H9 (cell line): Measurements from ENCODE around the gene EFCAB6. TPM values are rescaled to one million over a fixed set of nuclear protein-coding genes. Genes with fewer than 3 reads are reported as not detected.

Experiments used
- DNase-seq: peaks from one replicate; pipeline ENCODE4 v3.0.0-alpha.2; 2017
- H2AFZ ChIP-seq: one replicate; pipeline ENCODE4 v1.6.1; 2013; ENCODE audit warnings: mild to moderate bottlenecking, low read length, control low read depth, moderate library complexity
- H2AK5ac ChIP-seq: 2 replicates; pipeline ENCODE4 v1.6.1; 2013; ENCODE audit warnings: low read length, control low read depth, mixed read lengths; ENCODE audit not compliant: insufficient read length
- H2BK120ac ChIP-seq: one replicate; pipeline ENCODE4 v1.6.1; 2013; ENCODE audit warnings: low read depth, mild to moderate bottlenecking, low read length, control low read depth, inconsistent platforms; ENCODE audit not compliant: poor library complexity, severe bottlenecking
- H2BK12ac ChIP-seq: 2 replicates; pipeline ENCODE4 v1.6.1; 2013; ENCODE audit warnings: low read length, control low read depth, mixed read lengths, low read depth; ENCODE audit not compliant: insufficient read length
- H2BK15ac ChIP-seq: 2 replicates; pipeline ENCODE4 v1.6.1; 2013; ENCODE audit warnings: low read depth, low read length, control low read depth
- H2BK20ac ChIP-seq: one replicate; pipeline ENCODE4 v1.6.1; 2013; ENCODE audit warnings: low read depth, mild to moderate bottlenecking, low read length, control low read depth, inconsistent platforms; ENCODE audit not compliant: poor library complexity, severe bottlenecking
- H2BK5ac ChIP-seq: 2 replicates; pipeline ENCODE4 v1.6.1; 2013; ENCODE audit warnings: low read length, control low read depth, mixed read lengths; ENCODE audit not compliant: insufficient read length
- H3K14ac ChIP-seq: 2 replicates; pipeline ENCODE4 v1.6.1; 2013; ENCODE audit warnings: low read length, control low read depth; ENCODE audit not compliant: insufficient read depth
- H3K18ac ChIP-seq: 2 replicates; pipeline ENCODE4 v1.6.1; 2013; ENCODE audit warnings: low read depth, mild to moderate bottlenecking, mixed read lengths, low read length, control low read depth; ENCODE audit not compliant: insufficient read length
- H3K23ac ChIP-seq: 2 replicates; pipeline ENCODE4 v1.6.1; 2013; ENCODE audit warnings: low read length, control low read depth, mixed read lengths, low read depth; ENCODE audit not compliant: insufficient read length
- H3K23me2 ChIP-seq: 2 replicates; pipeline ENCODE4 v1.6.1; 2013; ENCODE audit warnings: low read depth, mild to moderate bottlenecking, mixed read lengths, low read length, control low read depth; ENCODE audit not compliant: insufficient read length, poor library complexity, severe bottlenecking
- H3K27ac ChIP-seq: 2 replicates; pipeline ENCODE4 v1.5.1; 2013; ENCODE audit warnings: low read length, control low read depth, mixed read lengths, low read depth; ENCODE audit not compliant: insufficient read length
- H3K27me3 ChIP-seq: 2 replicates; pipeline ENCODE4 v1.6.1; 2013; ENCODE audit warnings: low read length, control low read depth, inconsistent platforms; ENCODE audit not compliant: insufficient read depth
- H3K4ac ChIP-seq: 2 replicates; pipeline ENCODE4 v1.6.1; 2013; ENCODE audit warnings: low read depth, mild to moderate bottlenecking, control low read depth, inconsistent platforms, low read length, moderate library complexity
- H3K4me1 ChIP-seq: 2 replicates; pipeline ENCODE4 v1.6.1; 2013; ENCODE audit warnings: low read length, control low read depth, inconsistent platforms; ENCODE audit not compliant: insufficient read depth
- H3K4me2 ChIP-seq: 2 replicates; pipeline ENCODE4 v1.6.1; 2013; ENCODE audit warnings: low read length, control low read depth, mixed read lengths; ENCODE audit not compliant: insufficient read length, insufficient read depth
- H3K56ac ChIP-seq: 2 replicates; pipeline ENCODE4 v1.6.1; 2013; ENCODE audit warnings: low read depth, mild to moderate bottlenecking, mixed read lengths, low read length, control low read depth; ENCODE audit not compliant: insufficient read length
- H3K79me1 ChIP-seq: 2 replicates; pipeline ENCODE4 v1.6.1; 2013; ENCODE audit warnings: low read depth, mild to moderate bottlenecking, moderate library complexity, low read length, control low read depth, inconsistent platforms; ENCODE audit not compliant: insufficient read depth, poor library complexity, severe bottlenecking
- H3K79me2 ChIP-seq: 2 replicates; pipeline ENCODE4 v1.6.1; 2013; ENCODE audit warnings: low read length, control low read depth, inconsistent platforms; ENCODE audit not compliant: insufficient read depth
- H3K9ac ChIP-seq: 2 replicates; pipeline ENCODE4 v1.6.1; 2013; ENCODE audit warnings: low read length, control low read depth, mixed read lengths; ENCODE audit not compliant: insufficient read length; ENCODE audit errors: extremely low read depth
- H3K9me3 ChIP-seq: one replicate; pipeline ENCODE4 v1.6.1; 2013; ENCODE audit warnings: low read depth, low read length, inconsistent platforms; ENCODE audit not compliant: control insufficient read depth
- H3T11ph ChIP-seq: one replicate; pipeline ENCODE4 v1.6.1; 2013; ENCODE audit warnings: mild to moderate bottlenecking, low read length, control low read depth, inconsistent platforms
- H4K20me1 ChIP-seq: one replicate; pipeline ENCODE4 v1.6.1; 2013; ENCODE audit not compliant: control insufficient read depth, insufficient read length, insufficient read depth
- H4K5ac ChIP-seq: 2 replicates; pipeline ENCODE4 v1.6.1; 2013; ENCODE audit warnings: low read depth, mild to moderate bottlenecking, mixed read lengths, low read length, control low read depth; ENCODE audit not compliant: insufficient read length
- H4K8ac ChIP-seq: replicated peaks from 2 replicates; pipeline ENCODE4 v1.6.1; 2013; ENCODE audit warnings: low read length, control low read depth, mixed read lengths, low read depth; ENCODE audit not compliant: insufficient read length
- H4K91ac ChIP-seq: 2 replicates; pipeline ENCODE4 v1.6.1; 2013; ENCODE audit warnings: low read depth, mild to moderate bottlenecking, moderate library complexity, mixed read lengths, low read length, control low read depth; ENCODE audit not compliant: insufficient read length
- H3K27ac Mint-ChIP-seq, 3 experiments: 2 replicates in 2 of 3; 3 replicates in 1 of 3; pipeline ENCODE4 v1.8.0; 2020 to 2021; ENCODE audit warnings: mixed read lengths in 3 of 3, mild to moderate bottlenecking in 1 of 3, moderate library complexity in 1 of 3
- H3K27me3 Mint-ChIP-seq: 2 replicates; pipeline ENCODE4 v1.8.0; 2021; ENCODE audit warnings: low read depth, mild to moderate bottlenecking, moderate library complexity, mixed read lengths
- H3K36me3 Mint-ChIP-seq, 3 experiments: 2 replicates in 2 of 3; 3 replicates in 1 of 3; pipeline ENCODE4 v1.8.0; 2020 to 2021; ENCODE audit warnings: low read depth in 3 of 3, mixed read lengths in 3 of 3; ENCODE audit not compliant: insufficient read depth in 1 of 3
- H3K4me1 Mint-ChIP-seq, 2 experiments: 2 replicates each; pipeline ENCODE4 v1.8.0; 2020; ENCODE audit warnings: mixed read lengths in 2 of 2
- H3K4me3 Mint-ChIP-seq, 2 experiments: 2 replicates in 1 of 2; 3 replicates in 1 of 2; pipeline ENCODE4 v1.8.0; 2020 to 2021; ENCODE audit warnings: mild to moderate bottlenecking in 2 of 2, mixed read lengths in 2 of 2, moderate library complexity in 1 of 2
- H3K9me3 Mint-ChIP-seq, 2 experiments: 2 replicates in 1 of 2; 3 replicates in 1 of 2; pipeline ENCODE4 v1.8.0; 2020; ENCODE audit warnings: mild to moderate bottlenecking in 2 of 2, mixed read lengths in 2 of 2, moderate library complexity in 1 of 2
- WGBS: extraction: QIAGEN DNeasy Blood & Tissue Kit; methylation state at CpG from one replicate; pipeline ENCODE4 v1.1.7; 2013; ENCODE audit warnings: missing lambda C conversion rate, low lambda C conversion rate, mixed read lengths; ENCODE audit not compliant: insufficient read length; ENCODE audit errors: extremely low coverage; 5-methylcytosine and 5-hydroxymethylcytosine counted together
- total RNA-seq: library from RNA; stranded (reverse); gene quantifications from 2 replicates; pipeline ENCODE4 v1.2.1, GENCODE V29; 2021
- TF ChIP-seq, protein P1 (sequence below): fragments of 200-600 bp; sonication (generic); conservative IDR thresholded peaks from 3 replicates; pipeline ENCODE4 v1.8.0; 2021; ENCODE audit warnings: antibody characterized with exemption, mild to moderate bottlenecking

The EFCAB6 gene
- total RNA-seq, 1 experiment from 2014 or later: 0.31 TPM

DNA sequence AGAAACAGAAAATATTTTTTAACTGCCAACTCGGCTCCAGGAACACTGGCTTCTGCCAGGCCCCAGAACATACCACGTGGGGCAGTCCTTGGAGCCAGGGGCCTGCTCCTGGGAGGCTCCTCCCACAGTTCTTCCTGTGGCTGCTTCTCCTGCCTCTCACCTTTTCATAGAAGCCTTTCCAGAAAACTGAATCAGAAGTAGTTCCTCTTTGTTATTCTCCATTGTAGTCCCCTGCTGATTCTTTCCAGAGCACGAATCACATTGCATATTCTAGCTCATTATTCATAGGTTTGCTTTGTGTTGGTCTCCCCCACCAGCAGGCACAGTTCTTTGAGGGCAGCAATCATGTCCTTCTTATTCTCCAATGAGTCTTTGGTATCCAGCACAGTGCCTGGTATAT, 106.0 kb downstream of the EFCAB6 start:
- Mint-ChIP-seq H3K36me3 (peaks cover 10 to 30% (median 14%) of the 10 kb centered on the region in 3 experiments), H3K4me3 (no peak overlapping the region), H3K27ac (no peak overlapping the region), H3K9me3 (peaks cover 28 to 37% of the 10 kb centered on the region in 2 experiments), H3K4me1 (peaks cover 24 to 25% of the 10 kb centered on the region in 2 experiments), H3K27me3 (no peaks in the 10 kb centered on the region; the same call in 1 of the 2 replicates)
- H3K9me3 ChIP-seq: no peaks in the 10 kb centered on the region
- no CpG with 5 or more reads among the region's 3 CpGs for WGBS
- no peak overlapping the region for H3T11ph ChIP-seq
- H3K79me1 ChIP-seq: no peaks in the 10 kb centered on the region
- no peak overlapping the region for H2AFZ ChIP-seq
- H4K20me1 ChIP-seq: no peaks in the 10 kb centered on the region
- no peak overlapping the region for H2AK5ac ChIP-seq
- TF ChIP-seq, protein P1, sequence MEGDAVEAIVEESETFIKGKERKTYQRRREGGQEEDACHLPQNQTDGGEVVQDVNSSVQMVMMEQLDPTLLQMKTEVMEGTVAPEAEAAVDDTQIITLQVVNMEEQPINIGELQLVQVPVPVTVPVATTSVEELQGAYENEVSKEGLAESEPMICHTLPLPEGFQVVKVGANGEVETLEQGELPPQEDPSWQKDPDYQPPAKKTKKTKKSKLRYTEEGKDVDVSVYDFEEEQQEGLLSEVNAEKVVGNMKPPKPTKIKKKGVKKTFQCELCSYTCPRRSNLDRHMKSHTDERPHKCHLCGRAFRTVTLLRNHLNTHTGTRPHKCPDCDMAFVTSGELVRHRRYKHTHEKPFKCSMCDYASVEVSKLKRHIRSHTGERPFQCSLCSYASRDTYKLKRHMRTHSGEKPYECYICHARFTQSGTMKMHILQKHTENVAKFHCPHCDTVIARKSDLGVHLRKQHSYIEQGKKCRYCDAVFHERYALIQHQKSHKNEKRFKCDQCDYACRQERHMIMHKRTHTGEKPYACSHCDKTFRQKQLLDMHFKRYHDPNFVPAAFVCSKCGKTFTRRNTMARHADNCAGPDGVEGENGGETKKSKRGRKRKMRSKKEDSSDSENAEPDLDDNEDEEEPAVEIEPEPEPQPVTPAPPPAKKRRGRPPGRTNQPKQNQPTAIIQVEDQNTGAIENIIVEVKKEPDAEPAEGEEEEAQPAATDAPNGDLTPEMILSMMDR: no peak
- H3K27ac ChIP-seq: no peak overlapping the region
- H2BK12ac ChIP-seq: no peak overlapping the region
- H3K56ac ChIP-seq: no peak overlapping the region
- no peaks in the 10 kb centered on the region for H3K27me3 ChIP-seq
- no peak overlapping the region for H2BK15ac ChIP-seq
- H3K23me2 ChIP-seq: no peaks in the 10 kb centered on the region
- no peak overlapping the region for H2BK20ac ChIP-seq
- H4K91ac ChIP-seq: no peak overlapping the region
- H4K8ac ChIP-seq: no peak overlapping the region
- H3K79me2 ChIP-seq: no peaks in the 10 kb centered on the region
- no peak overlapping the region for H2BK120ac ChIP-seq
- H3K14ac ChIP-seq: no peak overlapping the region
- no peak overlapping the region for H2BK5ac ChIP-seq
- peaks cover 2% of the 10 kb centered on the region; the same call in 1 of the 2 replicates for H3K4me1 ChIP-seq
- H3K9ac ChIP-seq: no peak overlapping the region
- no peak overlapping the region for H3K18ac ChIP-seq
- DNase-seq: peak; percentile 75
- H3K23ac ChIP-seq: no peak overlapping the region
- H4K5ac ChIP-seq: no peak overlapping the region
- H3K4me2 ChIP-seq: peak overlapping the region; percentile 28
- H3K4ac ChIP-seq: no peak overlapping the region
